ENCODE data around the gene SLC6A18.

The SLC6A18 gene

DNA sequence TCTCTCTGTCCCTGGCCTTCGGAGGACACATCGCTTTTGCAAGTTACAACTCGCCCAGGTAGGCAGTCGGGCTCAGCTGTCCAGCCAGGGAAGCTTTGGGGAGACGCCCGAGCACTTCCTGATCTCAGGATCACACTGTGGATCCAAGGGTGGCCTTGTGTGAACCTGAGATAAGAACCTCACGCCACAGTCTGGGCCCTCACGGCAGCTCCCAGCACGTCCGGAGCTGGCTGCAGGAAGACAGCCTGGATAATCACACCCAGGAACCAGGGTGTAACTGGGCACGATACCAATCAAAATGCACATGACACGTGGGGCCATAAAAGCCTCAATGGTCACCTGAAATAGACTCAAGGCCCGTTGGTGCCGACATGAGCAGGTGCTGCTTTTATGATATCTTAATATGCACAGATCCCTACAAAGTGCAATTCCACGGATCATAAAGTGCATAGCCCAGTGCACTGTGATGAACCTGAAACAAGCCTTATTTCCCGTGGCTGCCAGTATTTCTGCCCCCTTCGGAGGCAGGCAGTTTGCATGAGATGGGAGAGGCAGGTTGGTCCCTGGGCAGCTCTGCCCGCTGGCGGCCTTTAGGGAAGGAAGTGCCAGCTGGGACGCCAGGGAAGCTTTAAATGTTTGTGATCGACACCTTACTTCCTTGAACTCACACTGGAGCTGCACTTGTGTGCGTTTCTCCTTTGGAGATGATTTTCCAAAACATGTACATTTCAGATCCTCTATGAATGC, 14.5 kb downstream of the SLC6A18 start:
- DNase-seq: no peak
- Histone ChIP-seq H3K4me3 (no peak overlapping the region), H3K27ac (no peak overlapping the region), H3K27me3 (peaks cover 0 to 17% of the 10 kb centered on the region in 2 donors), H3K4me1 (no peaks in the 10 kb centered on the region), H3K36me3 (no peaks in the 10 kb centered on the region), H3K9me3 (peaks cover 0 to 20% (median 19%) of the 10 kb centered on the region in 3 donors)
- intact Hi-C loops (cut with DNase I; ENCODE audit: low total_unique reads): no loop called here
- no peak for TF ChIP-seq CTCF (IDR thresholded peaks at IDR 0.05)

- Histone ChIP-seq H3K36me3 (no peaks in the 10 kb centered on the region), H3K4me3 (no peak overlapping the region), H3K9me3 (peaks cover 0 to 10% (median 10%) of the 10 kb centered on the region in 3 donors), H3K4me1 (no peaks in the 10 kb centered on the region), H3K27ac (no peak overlapping the region), H3K27me3 (peaks cover 0 to 27% of the 10 kb centered on the region in 2 donors)
- intact Hi-C loops (cut with DNase I; ENCODE audit: low total_unique reads): no loop called here
- no peak for TF ChIP-seq CTCF (IDR thresholded peaks at IDR 0.05)
- DNase-seq: no peak
Observed at GRCh38 chr5:1240496-1241260, 15.5 kb downstream of the SLC6A18 start.

GRCh38 chr5:1241509-1242080, 16.4 kb downstream of the SLC6A18 start:
- Histone ChIP-seq H3K36me3 (no peaks in the 10 kb centered on the region), H3K27ac (no peak overlapping the region), H3K27me3 (peaks cover 0 to 36% of the 10 kb centered on the region in 2 donors), H3K9me3 (peaks cover 0 to 2% (median 1%) of the 10 kb centered on the region in 3 donors), H3K4me3 (no peak overlapping the region), H3K4me1 (no peaks in the 10 kb centered on the region)
- TF ChIP-seq CTCF (IDR thresholded peaks at IDR 0.05): no peak
- no peak for DNase-seq
- intact Hi-C loops (cut with DNase I; ENCODE audit: low total_unique reads): no loop called here

DNA sequence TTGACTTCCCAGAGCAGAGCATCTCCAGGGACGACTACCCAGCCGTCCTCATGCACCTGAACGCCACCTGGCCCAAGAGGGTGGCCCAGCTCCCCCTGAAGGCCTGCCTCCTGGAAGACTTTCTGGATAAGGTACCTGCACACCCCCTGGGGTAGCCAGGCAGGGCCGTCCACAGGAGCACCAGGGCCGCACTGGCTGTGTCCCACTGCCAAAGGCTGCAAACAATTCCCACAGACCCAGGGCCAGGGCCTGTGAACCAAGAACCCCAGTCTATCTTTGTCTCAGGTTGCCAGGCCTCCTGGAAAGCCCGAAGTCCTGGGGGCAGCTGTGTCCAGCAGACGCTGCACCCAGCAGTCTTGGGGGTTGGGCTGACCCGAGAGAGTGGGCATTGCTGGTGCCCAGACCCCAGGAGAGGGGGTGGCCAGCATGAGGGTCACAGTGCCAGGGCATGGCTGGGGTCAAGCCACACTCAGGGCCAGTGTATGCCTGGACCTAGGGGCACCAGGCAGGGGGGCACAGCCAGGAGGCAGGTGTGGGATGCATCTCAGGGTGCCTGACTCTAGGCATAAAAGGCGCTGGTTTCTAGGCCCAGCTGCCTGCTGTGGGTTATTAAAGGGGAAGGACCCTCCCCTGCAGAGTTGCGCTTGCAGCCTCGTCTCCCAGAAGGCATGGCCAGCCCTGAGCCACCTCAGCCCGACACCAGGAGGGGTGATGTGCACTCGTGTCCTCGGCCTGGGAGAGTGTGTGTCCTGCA, 17.7 kb downstream of the SLC6A18 start:
- intact Hi-C loops (cut with DNase I; ENCODE audit: low total_unique reads): no loop called here
- DNase-seq: no peak
- H3K4me1 ChIP-seq: no peaks in the 10 kb centered on the region
- no peak for TF ChIP-seq CTCF (IDR thresholded peaks at IDR 0.05)
- no peaks in the 10 kb centered on the region for H3K9me3 ChIP-seq
- no peak overlapping the region for H3K4me3 ChIP-seq
- H3K27me3 ChIP-seq: peaks cover 0 to 49% of the 10 kb centered on the region in 2 donors
- H3K36me3 ChIP-seq: no peaks in the 10 kb centered on the region
- no peak overlapping the region for H3K27ac ChIP-seq

DNA sequence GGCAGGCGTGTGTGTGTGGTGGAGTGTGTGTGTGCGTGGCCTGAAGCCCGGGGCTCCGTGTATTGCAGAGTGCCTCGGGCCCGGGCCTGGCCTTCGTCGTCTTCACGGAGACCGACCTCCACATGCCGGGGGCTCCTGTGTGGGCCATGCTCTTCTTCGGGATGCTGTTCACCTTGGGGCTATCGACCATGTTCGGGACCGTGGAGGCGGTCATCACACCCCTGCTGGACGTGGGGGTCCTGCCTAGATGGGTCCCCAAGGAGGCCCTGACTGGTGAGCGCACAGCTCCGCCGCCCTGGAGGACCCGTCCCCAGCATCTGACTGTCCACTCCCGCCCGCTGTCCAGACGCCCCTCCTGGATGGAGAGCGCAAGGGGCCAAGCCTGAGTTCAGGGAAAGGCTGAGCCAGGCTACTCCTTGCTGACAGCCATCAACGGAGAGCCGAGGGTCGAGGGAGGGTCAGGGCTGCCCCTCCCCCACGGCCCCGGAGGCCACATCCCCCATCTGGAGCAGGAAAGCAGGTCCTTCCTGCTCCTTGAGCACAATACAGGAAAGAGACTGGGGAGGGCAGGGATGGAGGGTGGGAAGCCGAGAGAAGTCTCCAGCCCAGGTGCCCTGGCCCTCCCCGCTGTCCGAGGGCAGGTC, 18.4 kb downstream of the SLC6A18 start:
- H3K36me3 ChIP-seq: no peaks in the 10 kb centered on the region

More for the DNA sequence above, 18.4 kb downstream of the SLC6A18 start:
- Histone ChIP-seq H3K9me3 (no peaks in the 10 kb centered on the region), H3K27me3 (peaks cover 0 to 56% of the 10 kb centered on the region in 2 donors), H3K4me3 (no peak overlapping the region), H3K27ac (no peak overlapping the region), H3K4me1 (no peaks in the 10 kb centered on the region)
- intact Hi-C loops (cut with DNase I; ENCODE audit: low total_unique reads): no loop called here
- DNase-seq: no peak
- no peak for TF ChIP-seq CTCF (IDR thresholded peaks at IDR 0.05)
